ENCODE results near the gene USP34. TPM values are rescaled to one million over a fixed set of nuclear protein-coding genes. Genes with fewer than 3 reads are reported as not detected.
A peak's percentile ranks its signal among the peaks of the same experiment; 100 is the strongest.

The USP34 gene
- total and polyA plus RNA-seq, 2 of the 4 experiments (the other 2 are of a cell fraction) = 34.7 to 128 TPM

- H4K20me1 ChIP-seq (ENCODE audit: insufficient read depth, low read length) = no peaks in the 10 kb centered on the region
- peak overlapping the region; percentile 41 for H2BK5ac ChIP-seq (ENCODE audit: low read depth, low read length, poor library complexity, severe bottlenecking)
- H3K4me3 ChIP-seq (ENCODE audit: insufficient read depth, low read depth, low read length) = no peak overlapping the region
- no peak overlapping the region for H3K4ac ChIP-seq (ENCODE audit: low read depth, low read length)
- ChIA-PET CTCF (interaction anchor here (0.6 to 1.4 kb wide), 3 partner anchors 15 to 1054 kb away, joined by 3 to 6 read pairs (median 4); no protein-coding TSS in a partner anchor), POLR2A (ENCODE audit: unreplicated experiment) (no interaction called here)
- BruUV-seq (replicated peaks) = no TSS peak
- H3K27ac ChIP-seq (ENCODE audit: insufficient read depth, low read length) = no peak overlapping the region
- H3K9me1 ChIP-seq (ENCODE audit: insufficient read depth, low read length) = no peaks in the 10 kb centered on the region
- H3K4me2 ChIP-seq (ENCODE audit: low read depth, low read length) = no peak overlapping the region
- H3K9ac ChIP-seq (ENCODE audit: low read depth, low read length) = no peak overlapping the region
- H2BK20ac ChIP-seq (ENCODE audit: low read depth, low read length) = no peak overlapping the region
- dilution Hi-C loops (cut with HindIII; ENCODE audit: low sequenced_read_pairs, unreplicated experiment) (no loop called here), in situ Hi-C loops (cut with MboI; ENCODE audit: low sequenced_read_pairs) (no loop called here), intact Hi-C loops (cut with micrococcal nuclease) (no loop called here)
- H4K8ac ChIP-seq (ENCODE audit: low read depth in 2 of 2, low read length in 2 of 2) = no peak overlapping the region; a peak in 1 of 4 replicates
- ATAC-seq (ENCODE audit: low read depth) = peak; percentile 32; the same call in 1 of the 2 replicates
- H3K4me1 ChIP-seq (ENCODE audit: control insufficient read depth, insufficient read depth, low read length) = no peaks in the 10 kb centered on the region
- H3K23ac ChIP-seq (ENCODE audit: low read depth, low read length) = no peak overlapping the region
- 87% methylated on average over 2 of the region's 4 CpGs; no CpG with 5 or more reads in 1 of the 2 experiments for WGBS, 2 experiments (ENCODE audit: extremely low coverage in 2 of 2, insufficient read length in 1 of 2)
- H4K91ac ChIP-seq (ENCODE audit: insufficient read depth, low read depth, low read length) = no peak overlapping the region
- peaks cover 8 to 32% of the 10 kb centered on the region in 2 experiments; a peak in 2 of 4 replicates for H3K79me1 ChIP-seq (ENCODE audit: low read depth in 1 of 2, low read length in 2 of 2)
- no peak overlapping the region for H2AK9ac ChIP-seq (replicated peaks; ENCODE audit: low read depth, low read length, poor library complexity)
- H3K27me3 ChIP-seq (ENCODE audit: control insufficient read depth, insufficient read depth, low read length) = no peaks in the 10 kb centered on the region
- no peak overlapping the region for H2AK5ac ChIP-seq (ENCODE audit: low read depth, low read length)
- peaks cover 28% of the 10 kb centered on the region for H3K36me3 ChIP-seq (ENCODE audit: control insufficient read depth, insufficient read depth, low read length)
- no peak overlapping the region for H3K56ac ChIP-seq (ENCODE audit: extremely low read depth, insufficient read depth, low read length)
- no peak overlapping the region; the same call in 1 of the 2 replicates for H4K5ac ChIP-seq (ENCODE audit: low read depth, low read length)
- 0 out of 2 replicates have a peak overlapping the region, but pooled peaks have one; percentile 40 for H2BK120ac ChIP-seq (ENCODE audit: low read depth, low read length)
- no peak overlapping the region for H3K18ac ChIP-seq (ENCODE audit: low read depth, low read length)
- no peak overlapping the region for H3K14ac ChIP-seq (replicated peaks; ENCODE audit: low read depth, low read length)
- H2AFZ ChIP-seq (replicated peaks; ENCODE audit: low read length, poor library complexity) = no peak overlapping the region
- no peak overlapping the region for H2BK15ac ChIP-seq (ENCODE audit: low read depth, low read length)
- peak; percentile 20 for DNase-seq
- TF ChIP-seq RFX5 (IDR thresholded peaks at IDR 0.05; ENCODE audit: low read depth, low read length) (no peak), CEBPB (IDR thresholded peaks at IDR 0.05; ENCODE audit: low read depth, low read length) (no peak)
- H3K9me3 ChIP-seq (ENCODE audit: control insufficient read depth, insufficient read depth, low read length) = no peaks in the 10 kb centered on the region
These were observed 198.3 kb downstream of the USP34 start for GRCh38 chr2:61272421-61273070.

Data from IMR-90 (cell line).